H9 (cell line): ENCODE results near the gene RACGAP1. TPM values are rescaled to one million over a fixed set of nuclear protein-coding genes. Genes with fewer than 3 reads are reported as not detected.

ENCODE experiments used
- DNase-seq: peaks from one replicate; pipeline ENCODE4 v3.0.0-alpha.2; 2017
- H2AFZ ChIP-seq: one replicate; pipeline ENCODE4 v1.6.1; 2013; ENCODE audit warnings: mild to moderate bottlenecking, low read length, control low read depth, moderate library complexity
- H2AK5ac ChIP-seq: 2 replicates; pipeline ENCODE4 v1.6.1; 2013; ENCODE audit warnings: low read length, control low read depth, mixed read lengths; ENCODE audit not compliant: insufficient read length
- H2BK120ac ChIP-seq: one replicate; pipeline ENCODE4 v1.6.1; 2013; ENCODE audit warnings: low read depth, mild to moderate bottlenecking, low read length, control low read depth, inconsistent platforms; ENCODE audit not compliant: poor library complexity, severe bottlenecking
- H2BK12ac ChIP-seq: 2 replicates; pipeline ENCODE4 v1.6.1; 2013; ENCODE audit warnings: low read length, control low read depth, mixed read lengths, low read depth; ENCODE audit not compliant: insufficient read length
- H2BK15ac ChIP-seq: 2 replicates; pipeline ENCODE4 v1.6.1; 2013; ENCODE audit warnings: low read depth, low read length, control low read depth
- H2BK20ac ChIP-seq: one replicate; pipeline ENCODE4 v1.6.1; 2013; ENCODE audit warnings: low read depth, mild to moderate bottlenecking, low read length, control low read depth, inconsistent platforms; ENCODE audit not compliant: poor library complexity, severe bottlenecking
- H2BK5ac ChIP-seq: 2 replicates; pipeline ENCODE4 v1.6.1; 2013; ENCODE audit warnings: low read length, control low read depth, mixed read lengths; ENCODE audit not compliant: insufficient read length
- H3K14ac ChIP-seq: 2 replicates; pipeline ENCODE4 v1.6.1; 2013; ENCODE audit warnings: low read length, control low read depth; ENCODE audit not compliant: insufficient read depth
- H3K18ac ChIP-seq: 2 replicates; pipeline ENCODE4 v1.6.1; 2013; ENCODE audit warnings: low read depth, mild to moderate bottlenecking, mixed read lengths, low read length, control low read depth; ENCODE audit not compliant: insufficient read length
- H3K23ac ChIP-seq: 2 replicates; pipeline ENCODE4 v1.6.1; 2013; ENCODE audit warnings: low read length, control low read depth, mixed read lengths, low read depth; ENCODE audit not compliant: insufficient read length
- H3K23me2 ChIP-seq: 2 replicates; pipeline ENCODE4 v1.6.1; 2013; ENCODE audit warnings: low read depth, mild to moderate bottlenecking, mixed read lengths, low read length, control low read depth; ENCODE audit not compliant: insufficient read length, poor library complexity, severe bottlenecking
- H3K27ac ChIP-seq: 2 replicates; pipeline ENCODE4 v1.5.1; 2013; ENCODE audit warnings: low read length, control low read depth, mixed read lengths, low read depth; ENCODE audit not compliant: insufficient read length
- H3K27me3 ChIP-seq: 2 replicates; pipeline ENCODE4 v1.6.1; 2013; ENCODE audit warnings: low read length, control low read depth, inconsistent platforms; ENCODE audit not compliant: insufficient read depth
- H3K4ac ChIP-seq: 2 replicates; pipeline ENCODE4 v1.6.1; 2013; ENCODE audit warnings: low read depth, mild to moderate bottlenecking, control low read depth, inconsistent platforms, low read length, moderate library complexity
- H3K4me1 ChIP-seq: 2 replicates; pipeline ENCODE4 v1.6.1; 2013; ENCODE audit warnings: low read length, control low read depth, inconsistent platforms; ENCODE audit not compliant: insufficient read depth
- H3K4me2 ChIP-seq: 2 replicates; pipeline ENCODE4 v1.6.1; 2013; ENCODE audit warnings: low read length, control low read depth, mixed read lengths; ENCODE audit not compliant: insufficient read length, insufficient read depth
- H3K56ac ChIP-seq: 2 replicates; pipeline ENCODE4 v1.6.1; 2013; ENCODE audit warnings: low read depth, mild to moderate bottlenecking, mixed read lengths, low read length, control low read depth; ENCODE audit not compliant: insufficient read length
- H3K79me1 ChIP-seq: 2 replicates; pipeline ENCODE4 v1.6.1; 2013; ENCODE audit warnings: low read depth, mild to moderate bottlenecking, moderate library complexity, low read length, control low read depth, inconsistent platforms; ENCODE audit not compliant: insufficient read depth, poor library complexity, severe bottlenecking
- H3K79me2 ChIP-seq: 2 replicates; pipeline ENCODE4 v1.6.1; 2013; ENCODE audit warnings: low read length, control low read depth, inconsistent platforms; ENCODE audit not compliant: insufficient read depth
- H3K9ac ChIP-seq: 2 replicates; pipeline ENCODE4 v1.6.1; 2013; ENCODE audit warnings: low read length, control low read depth, mixed read lengths; ENCODE audit not compliant: insufficient read length; ENCODE audit errors: extremely low read depth
- H3K9me3 ChIP-seq: one replicate; pipeline ENCODE4 v1.6.1; 2013; ENCODE audit warnings: low read depth, low read length, inconsistent platforms; ENCODE audit not compliant: control insufficient read depth
- H3T11ph ChIP-seq: one replicate; pipeline ENCODE4 v1.6.1; 2013; ENCODE audit warnings: mild to moderate bottlenecking, low read length, control low read depth, inconsistent platforms
- H4K20me1 ChIP-seq: one replicate; pipeline ENCODE4 v1.6.1; 2013; ENCODE audit not compliant: control insufficient read depth, insufficient read length, insufficient read depth
- H4K5ac ChIP-seq: 2 replicates; pipeline ENCODE4 v1.6.1; 2013; ENCODE audit warnings: low read depth, mild to moderate bottlenecking, mixed read lengths, low read length, control low read depth; ENCODE audit not compliant: insufficient read length
- H4K8ac ChIP-seq: replicated peaks from 2 replicates; pipeline ENCODE4 v1.6.1; 2013; ENCODE audit warnings: low read length, control low read depth, mixed read lengths, low read depth; ENCODE audit not compliant: insufficient read length
- H4K91ac ChIP-seq: 2 replicates; pipeline ENCODE4 v1.6.1; 2013; ENCODE audit warnings: low read depth, mild to moderate bottlenecking, moderate library complexity, mixed read lengths, low read length, control low read depth; ENCODE audit not compliant: insufficient read length
- H3K27ac Mint-ChIP-seq, 3 experiments: 2 replicates in 2 of 3; 3 replicates in 1 of 3; pipeline ENCODE4 v1.8.0; 2020 to 2021; ENCODE audit warnings: mixed read lengths in 3 of 3, mild to moderate bottlenecking in 1 of 3, moderate library complexity in 1 of 3
- H3K27me3 Mint-ChIP-seq: 2 replicates; pipeline ENCODE4 v1.8.0; 2021; ENCODE audit warnings: low read depth, mild to moderate bottlenecking, moderate library complexity, mixed read lengths
- H3K36me3 Mint-ChIP-seq, 3 experiments: 2 replicates in 2 of 3; 3 replicates in 1 of 3; pipeline ENCODE4 v1.8.0; 2020 to 2021; ENCODE audit warnings: low read depth in 3 of 3, mixed read lengths in 3 of 3; ENCODE audit not compliant: insufficient read depth in 1 of 3
- H3K4me1 Mint-ChIP-seq, 2 experiments: 2 replicates each; pipeline ENCODE4 v1.8.0; 2020; ENCODE audit warnings: mixed read lengths in 2 of 2
- H3K4me3 Mint-ChIP-seq, 2 experiments: 2 replicates in 1 of 2; 3 replicates in 1 of 2; pipeline ENCODE4 v1.8.0; 2020 to 2021; ENCODE audit warnings: mild to moderate bottlenecking in 2 of 2, mixed read lengths in 2 of 2, moderate library complexity in 1 of 2
- H3K9me3 Mint-ChIP-seq, 2 experiments: 2 replicates in 1 of 2; 3 replicates in 1 of 2; pipeline ENCODE4 v1.8.0; 2020; ENCODE audit warnings: mild to moderate bottlenecking in 2 of 2, mixed read lengths in 2 of 2, moderate library complexity in 1 of 2
- WGBS: extraction: QIAGEN DNeasy Blood & Tissue Kit; methylation state at CpG from one replicate; pipeline ENCODE4 v1.1.7; 2013; ENCODE audit warnings: missing lambda C conversion rate, low lambda C conversion rate, mixed read lengths; ENCODE audit not compliant: insufficient read length; ENCODE audit errors: extremely low coverage; 5-methylcytosine and 5-hydroxymethylcytosine counted together
- total RNA-seq: library from RNA; stranded (reverse); gene quantifications from 2 replicates; pipeline ENCODE4 v1.2.1, GENCODE V29; 2021
- TF ChIP-seq, protein P1 (sequence below): fragments of 200-600 bp; sonication (generic); conservative IDR thresholded peaks from 3 replicates; pipeline ENCODE4 v1.8.0; 2021; ENCODE audit warnings: antibody characterized with exemption, mild to moderate bottlenecking

RACGAP1 gene
- total RNA-seq, 1 experiment from 2014 or later = 64.8 TPM

GRCh38 chr12:50047693-50048250 is 22.5 kb upstream of the RACGAP1 start:
- no peak overlapping the region for H3K4me2 ChIP-seq
- H3K4me1 Mint-ChIP-seq = peaks cover 13 to 16% of the 10 kb centered on the region in 2 experiments
- H2AFZ ChIP-seq = no peak overlapping the region

More at GRCh38 chr12:50047693-50048250, 22.5 kb upstream of the RACGAP1 start:
- H3K27ac Mint-ChIP-seq = no peak overlapping the region
- Histone ChIP-seq H3K9me3 (no peaks in the 10 kb centered on the region), H4K91ac (no peak overlapping the region), H3K4ac (no peak overlapping the region), H3K9ac (no peak overlapping the region), H3K56ac (no peak overlapping the region), H4K8ac (no peak overlapping the region), H2BK120ac (no peak overlapping the region), H3K27me3 (peaks cover 24% of the 10 kb centered on the region; the same call in 1 of the 2 replicates), H2BK12ac (no peak overlapping the region), H3K23ac (no peak overlapping the region), H3T11ph (no peak overlapping the region), H3K27ac (no peak overlapping the region), H3K14ac (no peak overlapping the region), H3K23me2 (peaks cover 10% of the 10 kb centered on the region), H2BK5ac (no peak overlapping the region), H3K79me2 (no peaks in the 10 kb centered on the region), H2BK20ac (no peak overlapping the region), H3K79me1 (no peaks in the 10 kb centered on the region), H3K4me1 (no peaks in the 10 kb centered on the region; the same call in 1 of the 2 replicates), H3K18ac (no peak overlapping the region), H4K20me1 (peaks cover 2% of the 10 kb centered on the region), H2AK5ac (no peak overlapping the region), H4K5ac (no peak overlapping the region), H2BK15ac (no peak overlapping the region)
- no peaks in the 10 kb centered on the region for H3K9me3 Mint-ChIP-seq
- no CpG with 5 or more reads among the region's 7 CpGs for WGBS
- TF ChIP-seq, protein P1, sequence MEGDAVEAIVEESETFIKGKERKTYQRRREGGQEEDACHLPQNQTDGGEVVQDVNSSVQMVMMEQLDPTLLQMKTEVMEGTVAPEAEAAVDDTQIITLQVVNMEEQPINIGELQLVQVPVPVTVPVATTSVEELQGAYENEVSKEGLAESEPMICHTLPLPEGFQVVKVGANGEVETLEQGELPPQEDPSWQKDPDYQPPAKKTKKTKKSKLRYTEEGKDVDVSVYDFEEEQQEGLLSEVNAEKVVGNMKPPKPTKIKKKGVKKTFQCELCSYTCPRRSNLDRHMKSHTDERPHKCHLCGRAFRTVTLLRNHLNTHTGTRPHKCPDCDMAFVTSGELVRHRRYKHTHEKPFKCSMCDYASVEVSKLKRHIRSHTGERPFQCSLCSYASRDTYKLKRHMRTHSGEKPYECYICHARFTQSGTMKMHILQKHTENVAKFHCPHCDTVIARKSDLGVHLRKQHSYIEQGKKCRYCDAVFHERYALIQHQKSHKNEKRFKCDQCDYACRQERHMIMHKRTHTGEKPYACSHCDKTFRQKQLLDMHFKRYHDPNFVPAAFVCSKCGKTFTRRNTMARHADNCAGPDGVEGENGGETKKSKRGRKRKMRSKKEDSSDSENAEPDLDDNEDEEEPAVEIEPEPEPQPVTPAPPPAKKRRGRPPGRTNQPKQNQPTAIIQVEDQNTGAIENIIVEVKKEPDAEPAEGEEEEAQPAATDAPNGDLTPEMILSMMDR = no peak
- H3K4me3 Mint-ChIP-seq = no peak overlapping the region
- peaks cover 86% of the 10 kb centered on the region for H3K27me3 Mint-ChIP-seq
- no peak for DNase-seq
- H3K36me3 Mint-ChIP-seq = no peaks in the 10 kb centered on the region
